GM23338 (cell line): ENCODE data around the gene OSBPL10. TPM values are rescaled to one million over a fixed set of nuclear protein-coding genes. Genes with fewer than 3 reads are reported as not detected.

Experiments
- ATAC-seq: fragments of 200-7000 bp; cut with Tn5 transposase; 3 replicates; pipeline ENCODE4 v1.9.1; 2020
- DNase-seq: peaks from one replicate; pipeline ENCODE4 v3.0.0-alpha.2; 2015; ENCODE audit warnings: low spot score
- H2AFZ ChIP-seq: fragments of 200-600 bp; sonication (generic); 2 replicates; pipeline ENCODE4 v1.8.0; 2016; ENCODE audit warnings: antibody characterized with exemption, mild to moderate bottlenecking, moderate library complexity
- H3F3A ChIP-seq: fragments of 200-600 bp; sonication (generic); replicated peaks from 2 replicates; pipeline ENCODE4 v1.8.0; 2017; ENCODE audit warnings: antibody characterized with exemption, mixed run types, low read depth
- H3K27ac ChIP-seq: fragments of 200-600 bp; sonication (generic); 2 replicates; pipeline ENCODE4 v1.6.1; 2016; ENCODE audit warnings: low read depth
- H3K27me3 ChIP-seq: fragments of 200-600 bp; sonication (generic); 2 replicates; pipeline ENCODE4 v1.8.0; 2016; ENCODE audit warnings: mild to moderate bottlenecking, mixed run types, moderate library complexity; ENCODE audit not compliant: insufficient read depth
- H3K36me3 ChIP-seq: fragments of 200-600 bp; sonication (generic); 2 replicates; pipeline ENCODE4 v1.8.0; 2016; ENCODE audit warnings: mild to moderate bottlenecking; ENCODE audit not compliant: insufficient read depth
- H3K4me1 ChIP-seq: fragments of 200-600 bp; sonication (generic); 2 replicates; pipeline ENCODE4 v1.8.0; 2016; ENCODE audit warnings: mild to moderate bottlenecking, moderate library complexity; ENCODE audit not compliant: insufficient read depth
- H3K4me2 ChIP-seq: fragments of 200-600 bp; sonication (generic); 2 replicates; pipeline ENCODE4 v1.7.1; 2017; ENCODE audit warnings: mixed run types
- H3K4me3 ChIP-seq: fragments of 200-600 bp; sonication (generic); 2 replicates; pipeline ENCODE4 v1.6.1; 2016; ENCODE audit warnings: mixed run types
- H3K79me2 ChIP-seq: fragments of 200-600 bp; sonication (generic); replicated peaks from 2 replicates; pipeline ENCODE4 v1.8.0; 2017; ENCODE audit warnings: mild to moderate bottlenecking; ENCODE audit not compliant: insufficient read depth
- H3K9me2 ChIP-seq: fragments of 200-600 bp; sonication (generic); 2 replicates; pipeline ENCODE4 v1.8.0; 2017; ENCODE audit not compliant: insufficient read depth
- H4K20me1 ChIP-seq: fragments of 200-600 bp; sonication (generic); replicated peaks from 2 replicates; pipeline ENCODE4 v1.8.0; 2017; ENCODE audit warnings: mild to moderate bottlenecking; ENCODE audit not compliant: insufficient read depth
- H3K27ac Mint-ChIP-seq: 2 replicates; pipeline ENCODE4 v1.8.0; 2020; ENCODE audit warnings: inconsistent platforms, mild to moderate bottlenecking, moderate library complexity, mixed read lengths
- H3K27me3 Mint-ChIP-seq: 3 replicates; pipeline ENCODE4 v1.8.0; 2022; ENCODE audit warnings: low read depth, mild to moderate bottlenecking, moderate library complexity, mixed read lengths, inconsistent platforms; ENCODE audit not compliant: insufficient read depth, poor library complexity
- H3K36me3 Mint-ChIP-seq: 3 replicates; pipeline ENCODE4 v1.8.0; 2021; ENCODE audit warnings: low read depth, mild to moderate bottlenecking, inconsistent platforms, moderate library complexity, mixed read lengths
- H3K4me1 Mint-ChIP-seq: 3 replicates; pipeline ENCODE4 v1.8.0; 2020; ENCODE audit warnings: mild to moderate bottlenecking, inconsistent platforms, mixed read lengths
- H3K4me3 Mint-ChIP-seq: 3 replicates; pipeline ENCODE4 v1.8.0; 2021; ENCODE audit warnings: moderate library complexity, mild to moderate bottlenecking, inconsistent platforms, mixed read lengths
- H3K9me3 Mint-ChIP-seq: 3 replicates; pipeline ENCODE4 v1.8.0; 2020; ENCODE audit warnings: moderate library complexity, mild to moderate bottlenecking, inconsistent platforms, mixed read lengths
- EZH2phosphoT487 ChIP-seq: fragments of 200-600 bp; sonication (generic); IDR thresholded peaks from one replicate; pipeline ENCODE4 v1.8.1; 2018; ENCODE audit warnings: antibody characterized with exemption; ENCODE audit not compliant: unreplicated experiment
- POLR2AphosphoS5 ChIP-seq: IDR thresholded peaks from 2 replicates; pipeline ENCODE4 v1.6.1; 2016; ENCODE audit warnings: antibody characterized with exemption, low read depth
- polyA plus RNA-seq: library from polyadenylated mRNA; unstranded; fragments of >200 nt; fragmentation: Nextera tagmentation; extraction: Ambion mirVana; gene quantifications from 2 replicates; pipeline ENCODE4 v1.2.1, GENCODE V29; 2016
- total RNA-seq: library from RNA; depleted of rRNA; stranded (reverse); fragments of >200 nt; shearing (Covaris generic); gene quantifications from 2 replicates; pipeline ENCODE4 v1.2.3, GENCODE V29; 2014
- TF ChIP-seq, protein P1 (sequence below): fragments of 250-450 bp; sonication (Bioruptor Pico); IDR thresholded peaks from 2 replicates; pipeline ENCODE4 v1.5.0; 2020; ENCODE audit warnings: mild to moderate bottlenecking, moderate library complexity

Gene OSBPL10
- total and polyA plus RNA-seq, 2 experiments from 2014 or later: 23.8 to 149 TPM

DNA sequence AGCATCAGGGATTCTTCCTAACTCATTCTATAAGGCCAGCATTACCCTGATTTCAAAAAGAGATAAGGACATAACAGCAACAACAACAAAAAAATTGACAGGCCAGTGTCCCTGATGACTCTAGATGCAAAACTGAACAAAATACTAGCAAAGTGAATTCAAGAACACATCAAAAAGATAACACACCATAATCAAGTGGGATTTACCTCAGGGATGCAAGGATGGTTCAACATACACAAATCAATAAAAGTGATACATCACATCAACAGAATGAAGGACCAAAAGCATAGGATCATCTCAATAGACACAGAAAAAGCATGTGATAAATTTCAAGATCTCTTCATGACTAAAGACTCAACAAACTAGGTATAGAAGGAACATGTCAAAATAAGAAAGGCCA is 328.8 kb downstream of the OSBPL10 start:
- Histone ChIP-seq H3K27ac (no peak overlapping the region), H3K4me2 (no peak overlapping the region), H3K36me3 (peaks cover 6% of the 10 kb centered on the region; the same call in 1 of the 2 replicates), H3K79me2 (no peaks in the 10 kb centered on the region), H4K20me1 (no peaks in the 10 kb centered on the region), H3K9me2 (0 out of 2 replicates have a peak, but pooled peaks cover 6% of the 10 kb centered on the region), H3K4me1 (no peaks in the 10 kb centered on the region), H3F3A (no peaks in the 10 kb centered on the region), H3K27me3 (no peaks in the 10 kb centered on the region), H3K4me3 (no peak overlapping the region), H2AFZ (no peak overlapping the region)
- peaks cover 70% of the 10 kb centered on the region for H3K9me3 Mint-ChIP-seq
- no peak overlapping the region for H3K27ac Mint-ChIP-seq
- H3K4me3 Mint-ChIP-seq: no peak overlapping the region
- peaks cover 95% of the 10 kb centered on the region for H3K36me3 Mint-ChIP-seq
- no peak for ATAC-seq
- peaks cover 8% of the 10 kb centered on the region for H3K27me3 Mint-ChIP-seq
- no peak for DNase-seq
- H3K4me1 Mint-ChIP-seq: no peaks in the 10 kb centered on the region; the same call in 2 of the 3 replicates
- no peak for TF ChIP-seq EZH2phosphoT487

DNA sequence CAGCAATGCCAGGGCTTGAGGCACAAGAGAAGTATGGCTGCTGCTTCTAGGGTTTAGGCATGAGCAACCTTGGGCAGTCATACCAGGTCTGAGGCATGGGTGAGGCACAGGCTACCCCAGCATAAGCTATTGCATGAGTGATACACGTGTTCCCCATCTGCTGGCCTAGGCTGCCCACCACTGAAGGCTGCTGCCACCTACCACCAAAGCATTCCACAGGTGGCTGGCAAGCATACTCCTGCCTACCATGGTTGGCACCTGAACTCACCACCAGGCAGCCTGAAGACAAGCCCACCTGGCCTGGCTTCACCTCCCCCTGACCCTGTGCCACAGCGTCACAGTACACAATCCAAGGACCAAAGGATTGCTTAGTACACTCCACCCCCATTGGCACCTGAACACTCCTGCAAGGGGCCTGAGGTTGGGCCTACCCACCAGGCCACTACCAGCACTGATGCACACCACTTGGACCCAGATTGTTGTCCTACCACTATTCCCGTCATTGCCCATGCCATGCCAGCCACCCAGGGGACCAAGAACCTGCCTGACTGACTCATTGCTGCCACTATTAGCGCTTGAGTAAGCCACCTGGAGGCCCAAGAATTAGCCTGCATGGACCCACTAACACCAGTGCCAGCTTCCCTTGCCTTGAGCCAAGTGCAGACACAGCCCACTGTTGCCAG is 332.6 kb downstream of the OSBPL10 start:
- Histone ChIP-seq H3K4me2 (no peak overlapping the region), H3K27me3 (no peaks in the 10 kb centered on the region), H3F3A (no peaks in the 10 kb centered on the region), H3K9me2 (0 out of 2 replicates have a peak, but pooled peaks cover 6% of the 10 kb centered on the region), H4K20me1 (no peaks in the 10 kb centered on the region; the same call in 1 of the 2 replicates), H3K4me1 (no peaks in the 10 kb centered on the region), H3K4me3 (no peak overlapping the region), H3K36me3 (peaks cover 6% of the 10 kb centered on the region; the same call in 1 of the 2 replicates), H3K27ac (no peak overlapping the region), H2AFZ (no peak overlapping the region), H3K79me2 (no peaks in the 10 kb centered on the region)
- no peak for DNase-seq
- TF ChIP-seq, protein P1, sequence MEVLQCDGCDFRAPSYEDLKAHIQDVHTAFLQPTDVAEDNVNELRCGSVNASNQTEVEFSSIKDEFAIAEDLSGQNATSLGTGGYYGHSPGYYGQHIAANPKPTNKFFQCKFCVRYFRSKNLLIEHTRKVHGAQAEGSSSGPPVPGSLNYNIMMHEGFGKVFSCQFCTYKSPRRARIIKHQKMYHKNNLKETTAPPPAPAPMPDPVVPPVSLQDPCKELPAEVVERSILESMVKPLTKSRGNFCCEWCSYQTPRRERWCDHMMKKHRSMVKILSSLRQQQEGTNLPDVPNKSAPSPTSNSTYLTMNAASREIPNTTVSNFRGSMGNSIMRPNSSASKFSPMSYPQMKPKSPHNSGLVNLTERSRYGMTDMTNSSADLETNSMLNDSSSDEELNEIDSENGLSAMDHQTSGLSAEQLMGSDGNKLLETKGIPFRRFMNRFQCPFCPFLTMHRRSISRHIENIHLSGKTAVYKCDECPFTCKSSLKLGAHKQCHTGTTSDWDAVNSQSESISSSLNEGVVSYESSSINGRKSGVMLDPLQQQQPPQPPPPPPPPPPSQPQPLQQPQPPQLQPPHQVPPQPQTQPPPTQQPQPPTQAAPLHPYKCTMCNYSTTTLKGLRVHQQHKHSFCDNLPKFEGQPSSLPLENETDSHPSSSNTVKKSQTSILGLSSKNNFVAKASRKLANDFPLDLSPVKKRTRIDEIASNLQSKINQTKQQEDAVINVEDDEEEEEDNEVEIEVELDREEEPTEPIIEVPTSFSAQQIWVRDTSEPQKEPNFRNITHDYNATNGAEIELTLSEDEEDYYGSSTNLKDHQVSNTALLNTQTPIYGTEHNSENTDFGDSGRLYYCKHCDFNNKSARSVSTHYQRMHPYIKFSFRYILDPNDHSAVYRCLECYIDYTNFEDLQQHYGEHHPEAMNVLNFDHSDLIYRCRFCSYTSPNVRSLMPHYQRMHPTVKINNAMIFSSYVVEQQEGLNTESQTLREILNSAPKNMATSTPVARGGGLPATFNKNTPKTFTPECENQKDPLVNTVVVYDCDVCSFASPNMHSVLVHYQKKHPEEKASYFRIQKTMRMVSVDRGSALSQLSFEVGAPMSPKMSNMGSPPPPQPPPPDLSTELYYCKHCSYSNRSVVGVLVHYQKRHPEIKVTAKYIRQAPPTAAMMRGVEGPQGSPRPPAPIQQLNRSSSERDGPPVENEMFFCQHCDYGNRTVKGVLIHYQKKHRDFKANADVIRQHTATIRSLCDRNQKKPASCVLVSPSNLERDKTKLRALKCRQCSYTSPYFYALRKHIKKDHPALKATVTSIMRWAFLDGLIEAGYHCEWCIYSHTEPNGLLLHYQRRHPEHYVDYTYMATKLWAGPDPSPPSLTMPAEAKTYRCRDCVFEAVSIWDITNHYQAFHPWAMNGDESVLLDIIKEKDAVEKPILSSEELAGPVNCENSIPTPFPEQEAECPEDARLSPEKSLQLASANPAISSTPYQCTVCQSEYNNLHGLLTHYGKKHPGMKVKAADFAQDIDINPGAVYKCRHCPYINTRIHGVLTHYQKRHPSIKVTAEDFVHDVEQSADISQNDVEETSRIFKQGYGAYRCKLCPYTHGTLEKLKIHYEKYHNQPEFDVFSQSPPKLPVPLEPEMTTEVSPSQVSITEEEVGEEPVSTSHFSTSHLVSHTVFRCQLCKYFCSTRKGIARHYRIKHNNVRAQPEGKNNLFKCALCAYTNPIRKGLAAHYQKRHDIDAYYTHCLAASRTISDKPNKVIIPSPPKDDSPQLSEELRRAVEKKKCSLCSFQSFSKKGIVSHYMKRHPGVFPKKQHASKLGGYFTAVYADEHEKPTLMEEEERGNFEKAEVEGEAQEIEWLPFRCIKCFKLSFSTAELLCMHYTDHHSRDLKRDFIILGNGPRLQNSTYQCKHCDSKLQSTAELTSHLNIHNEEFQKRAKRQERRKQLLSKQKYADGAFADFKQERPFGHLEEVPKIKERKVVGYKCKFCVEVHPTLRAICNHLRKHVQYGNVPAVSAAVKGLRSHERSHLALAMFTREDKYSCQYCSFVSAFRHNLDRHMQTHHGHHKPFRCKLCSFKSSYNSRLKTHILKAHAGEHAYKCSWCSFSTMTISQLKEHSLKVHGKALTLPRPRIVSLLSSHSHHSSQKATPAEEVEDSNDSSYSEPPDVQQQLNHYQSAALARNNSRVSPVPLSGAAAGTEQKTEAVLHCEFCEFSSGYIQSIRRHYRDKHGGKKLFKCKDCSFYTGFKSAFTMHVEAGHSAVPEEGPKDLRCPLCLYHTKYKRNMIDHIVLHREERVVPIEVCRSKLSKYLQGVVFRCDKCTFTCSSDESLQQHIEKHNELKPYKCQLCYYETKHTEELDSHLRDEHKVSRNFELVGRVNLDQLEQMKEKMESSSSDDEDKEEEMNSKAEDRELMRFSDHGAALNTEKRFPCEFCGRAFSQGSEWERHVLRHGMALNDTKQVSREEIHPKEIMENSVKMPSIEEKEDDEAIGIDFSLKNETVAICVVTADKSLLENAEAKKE (CRISPR knock-in tag): no peak
- TF ChIP-seq POLR2AphosphoS5: peak; percentile 22; the same call in 1 of the 2 replicates
- ATAC-seq: no peak
- Mint-ChIP-seq H3K4me3 (no peak overlapping the region), H3K36me3 (peaks cover 67% of the 10 kb centered on the region), H3K9me3 (peaks cover 59% of the 10 kb centered on the region), H3K4me1 (no peaks in the 10 kb centered on the region; the same call in 2 of the 3 replicates), H3K27me3 (peaks cover 15% of the 10 kb centered on the region), H3K27ac (no peak overlapping the region)
